Measurements from ENCODE around the gene GCAT.

DNA sequence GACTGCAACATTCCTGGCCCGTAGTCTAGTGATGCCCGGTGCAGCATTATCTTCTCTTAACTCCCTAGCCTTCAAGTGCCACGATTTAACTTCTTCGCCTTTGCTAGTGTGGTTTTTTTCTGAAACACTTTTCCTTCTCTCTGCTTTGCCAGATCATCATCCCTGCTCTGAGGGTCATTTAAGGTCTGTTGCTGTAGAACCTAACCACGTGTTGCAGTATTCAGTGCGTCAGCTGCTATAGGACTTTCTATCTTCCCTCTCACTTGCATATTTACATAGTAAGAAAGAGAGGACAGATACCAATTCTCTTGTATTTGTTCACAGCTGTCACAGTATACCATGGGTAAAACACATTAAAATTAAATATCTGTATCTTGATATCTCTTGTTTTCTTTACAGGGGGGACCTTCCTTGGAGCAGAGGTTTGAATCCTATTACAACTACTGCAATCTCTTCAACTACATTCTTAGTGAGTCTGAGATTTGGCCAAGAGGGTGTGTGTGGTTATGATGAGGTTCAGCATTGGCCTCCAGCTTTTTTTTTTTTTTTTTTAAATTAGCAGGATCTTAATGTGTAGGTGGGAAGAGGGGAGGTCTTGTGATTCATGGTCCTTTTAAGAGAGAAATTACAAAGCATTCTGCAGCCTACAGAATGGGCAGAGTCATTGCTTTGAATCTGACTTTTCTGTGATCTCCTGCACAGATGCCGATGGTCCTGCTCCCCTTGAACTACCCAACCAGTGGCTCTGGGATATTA is 55.0 kb downstream of the GCAT start:
- no peak for TF ChIP-seq POLR2A (IDR thresholded peaks at IDR 0.05; ENCODE audit: low read depth, low read length)
- no peak for TF ChIP-seq POLR2AphosphoS5 (IDR thresholded peaks at IDR 0.05; ENCODE audit: low read depth, low read length)
